GM18868 (cell line): ENCODE measurements around the gene CLDN11.

Source experiments
- ATAC-seq: cut with Tn5 transposase; IDR thresholded peaks from one replicate; pipeline ENCODE4 v1.9.1; 2021; ENCODE audit warnings: mild to moderate bottlenecking, moderate library complexity; ENCODE audit not compliant: unreplicated experiment

CLDN11 gene

DNA sequence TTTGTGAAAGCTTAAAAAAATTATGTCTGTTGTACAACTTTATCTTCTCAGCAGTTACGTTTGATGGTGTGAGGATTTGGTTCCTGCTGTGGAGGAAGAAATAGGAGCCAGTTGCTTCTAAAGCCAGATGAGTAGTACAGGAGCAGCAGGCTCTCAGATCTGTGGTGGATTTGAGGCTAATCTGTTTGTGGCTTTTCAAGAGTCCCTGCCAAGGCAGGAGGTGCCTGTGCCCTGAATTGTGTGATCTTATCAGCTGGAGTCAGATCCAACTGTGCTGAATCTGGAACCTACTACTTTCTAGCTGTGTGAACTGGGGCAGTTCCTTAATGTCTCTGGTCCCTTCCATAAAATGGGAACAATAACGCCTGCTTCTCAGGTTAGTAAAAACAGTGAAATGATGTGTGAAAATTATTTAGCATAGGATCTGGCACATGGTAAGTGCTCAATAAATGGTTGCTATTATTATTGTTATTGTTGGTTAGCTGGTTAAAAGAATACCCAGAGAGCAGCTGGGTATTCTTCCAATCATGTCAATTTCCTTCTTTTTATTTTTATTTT is 7.7 kb downstream of the CLDN11 start:
- ATAC-seq = no peak

DNA sequence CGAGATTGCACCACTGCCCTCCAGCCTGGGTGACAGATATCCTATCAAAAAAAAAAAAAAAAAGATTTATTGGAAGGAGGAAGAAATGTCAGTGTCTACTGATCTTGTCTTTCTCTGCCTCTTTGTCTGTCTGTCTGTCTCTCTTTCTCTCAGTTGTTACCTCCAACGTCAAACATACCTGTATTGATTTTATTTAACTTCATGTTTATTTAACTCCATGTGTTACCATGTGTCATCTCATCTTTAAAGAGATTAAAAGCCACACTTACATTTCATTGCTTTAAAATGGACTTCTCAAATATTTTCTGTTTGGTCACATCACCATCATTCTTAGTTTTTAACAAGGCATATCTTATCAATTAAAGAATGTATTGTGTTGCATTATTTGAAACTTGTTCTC is 9.4 kb downstream of the CLDN11 start:
- ATAC-seq = no peak

DNA sequence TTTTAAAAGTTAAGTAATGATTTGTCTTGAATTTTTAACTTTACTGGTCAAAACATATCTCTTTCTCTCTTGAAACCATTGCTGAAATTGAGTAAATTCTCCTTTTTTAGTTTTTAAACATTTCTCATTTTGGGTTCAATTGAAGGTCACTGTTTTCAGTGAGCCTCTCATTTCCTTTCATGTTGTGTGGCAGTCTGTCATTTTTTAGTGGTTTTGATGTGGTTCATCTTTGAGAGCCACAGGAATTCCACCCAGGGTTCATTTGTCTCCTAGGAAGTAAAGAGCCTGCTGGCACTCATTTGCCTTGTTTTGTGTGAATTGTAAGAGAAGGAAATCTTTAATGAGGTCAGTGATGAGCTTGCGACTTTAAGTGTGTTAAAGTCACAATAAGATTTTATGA is 10.4 kb downstream of the CLDN11 start:
- ATAC-seq = peak; percentile 72

DNA sequence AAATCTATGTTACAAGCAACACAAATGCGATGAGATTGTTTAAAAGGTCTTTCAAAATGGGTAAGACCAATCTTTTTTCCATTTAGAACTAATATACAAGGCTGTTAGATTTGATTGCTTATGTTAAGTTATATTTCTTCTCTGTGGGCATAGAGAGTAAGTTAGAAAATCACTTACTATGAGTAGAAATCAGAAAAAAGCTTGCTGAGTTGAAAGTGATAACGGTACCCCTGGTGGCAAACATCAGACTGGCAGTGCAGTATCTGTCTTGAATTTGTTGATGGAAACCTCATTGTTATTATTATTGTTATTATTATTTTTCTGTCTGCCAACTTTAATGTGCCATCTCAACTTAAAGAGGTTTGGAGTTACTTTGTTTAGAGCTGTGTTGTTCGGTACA is 12.4 kb downstream of the CLDN11 start:
- ATAC-seq = no peak

DNA sequence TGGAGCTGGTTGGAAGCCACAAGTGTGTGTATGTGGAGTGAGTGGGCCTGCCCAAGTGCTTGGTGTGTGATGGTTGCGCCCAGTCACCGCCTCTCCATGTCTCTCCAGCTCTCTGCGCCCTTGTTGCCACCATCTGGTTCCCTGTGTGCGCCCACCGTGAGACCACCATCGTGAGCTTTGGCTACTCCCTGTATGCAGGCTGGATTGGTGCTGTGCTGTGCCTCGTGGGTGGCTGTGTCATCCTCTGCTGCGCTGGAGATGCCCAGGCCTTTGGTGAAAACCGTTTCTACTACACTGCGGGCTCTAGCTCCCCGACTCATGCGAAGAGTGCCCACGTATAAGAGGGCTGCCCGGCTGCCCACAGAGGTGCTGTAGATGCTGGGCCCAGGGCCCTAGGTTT is 13.7 kb downstream of the CLDN11 start:
- ATAC-seq = no peak

DNA sequence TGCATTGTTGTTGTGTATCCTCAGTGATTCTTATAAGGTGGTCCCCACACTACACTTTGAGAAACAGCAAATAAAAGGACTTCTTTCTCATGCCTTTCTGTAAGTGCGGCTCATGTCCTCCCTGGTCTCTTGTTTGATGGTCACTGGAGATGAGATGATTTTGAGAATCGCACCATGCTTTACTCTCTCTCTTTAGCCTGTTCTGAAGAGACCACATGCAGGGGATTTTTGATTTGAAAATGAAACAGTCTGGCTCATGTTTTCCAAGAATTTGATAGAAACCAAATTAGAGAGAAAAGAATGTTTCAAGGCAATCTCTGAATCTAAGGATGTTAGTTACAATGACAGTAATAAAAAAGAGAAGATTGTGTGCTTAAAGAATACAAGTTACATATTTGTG is 18.0 kb downstream of the CLDN11 start:
- no peak for ATAC-seq

DNA sequence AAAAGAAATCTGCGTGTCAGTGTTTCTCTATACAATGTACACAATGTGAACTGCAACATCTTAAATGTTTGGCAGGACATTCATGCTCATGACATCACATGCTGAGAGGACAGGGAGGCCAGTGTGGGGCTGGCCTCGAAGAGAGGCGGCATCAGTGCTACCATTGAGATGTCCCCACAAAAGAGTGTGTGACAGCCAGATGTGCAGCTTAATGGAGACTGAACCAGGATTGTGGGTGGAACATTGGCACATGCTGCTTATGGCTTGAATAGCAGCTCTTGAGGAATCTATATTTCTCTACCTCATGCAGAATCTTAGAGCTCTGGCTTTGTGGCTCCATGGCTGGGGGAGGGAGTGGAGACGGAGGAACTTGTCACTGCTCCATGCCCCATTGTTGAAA is 18.5 kb downstream of the CLDN11 start:
- ATAC-seq = no peak

DNA sequence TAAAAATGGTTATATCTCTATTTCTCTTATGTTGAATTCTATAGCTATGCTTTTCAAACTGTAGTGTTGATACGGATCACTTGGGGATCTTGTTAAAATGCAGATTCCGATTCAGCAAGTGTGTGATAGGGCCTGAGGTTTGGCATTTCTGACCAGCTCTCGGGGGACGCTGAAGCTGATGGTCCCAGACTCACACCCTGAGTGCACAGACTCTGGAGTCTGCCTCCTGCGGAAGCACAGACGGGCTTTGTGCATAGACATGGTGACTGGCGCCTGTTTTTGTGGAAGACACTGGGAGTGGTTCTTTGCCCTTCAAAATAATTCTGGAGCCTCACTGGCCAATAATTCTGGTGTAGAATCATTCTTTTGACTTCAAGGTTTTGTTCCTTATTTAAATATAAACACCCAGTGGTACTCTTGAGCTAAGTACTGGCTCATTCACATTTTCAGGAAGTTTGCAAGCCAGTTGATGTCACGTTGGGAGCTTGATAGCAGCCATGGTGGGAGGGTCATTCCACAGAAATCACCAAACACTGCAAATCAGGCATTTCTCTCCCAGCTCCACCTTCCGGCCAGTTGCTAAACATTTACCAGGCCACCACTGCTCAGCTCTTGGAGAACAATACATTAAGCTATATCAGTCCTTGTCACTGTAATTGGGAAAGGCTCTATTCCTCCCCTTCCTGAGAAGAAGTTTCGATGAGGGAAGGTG is 19.2 kb downstream of the CLDN11 start:
- ATAC-seq = no peak

DNA sequence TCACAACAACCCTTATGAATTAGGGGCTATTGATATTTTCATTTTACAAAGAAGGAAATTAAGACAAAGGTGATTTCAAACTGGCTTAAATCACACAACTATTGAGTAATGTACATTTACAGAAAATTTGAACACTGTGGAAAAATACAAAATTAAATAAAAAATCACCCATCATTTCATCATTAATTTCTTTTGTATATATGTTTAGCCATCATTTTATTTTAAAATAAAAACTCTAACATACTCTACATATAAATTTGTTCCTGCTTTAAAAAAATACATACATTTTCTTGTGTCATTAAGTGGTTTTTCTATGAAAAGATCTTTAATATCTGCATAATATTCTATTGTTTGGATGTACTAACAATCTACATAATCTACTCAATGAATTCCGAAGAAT is 20.2 kb downstream of the CLDN11 start:
- ATAC-seq = no peak

DNA sequence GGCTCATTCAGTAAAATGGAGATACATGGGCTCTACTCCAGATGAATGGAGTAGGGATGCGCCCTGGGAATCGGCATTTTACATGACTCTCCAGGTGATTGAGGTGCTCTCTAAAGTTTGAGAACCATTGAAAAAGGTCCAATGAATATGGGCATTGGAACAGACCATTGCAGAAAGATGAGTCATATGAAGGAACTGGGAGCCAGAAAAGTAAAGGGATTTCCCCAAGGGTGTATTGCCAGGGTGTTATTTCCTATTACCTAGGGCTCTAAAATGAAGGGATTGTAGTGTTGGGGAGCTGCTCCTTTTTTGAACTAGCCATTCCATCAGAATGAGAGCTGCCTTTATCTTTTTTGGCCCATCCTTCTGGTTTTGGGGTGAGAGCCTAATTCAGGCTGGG is 21.7 kb downstream of the CLDN11 start:
- ATAC-seq = no peak

DNA sequence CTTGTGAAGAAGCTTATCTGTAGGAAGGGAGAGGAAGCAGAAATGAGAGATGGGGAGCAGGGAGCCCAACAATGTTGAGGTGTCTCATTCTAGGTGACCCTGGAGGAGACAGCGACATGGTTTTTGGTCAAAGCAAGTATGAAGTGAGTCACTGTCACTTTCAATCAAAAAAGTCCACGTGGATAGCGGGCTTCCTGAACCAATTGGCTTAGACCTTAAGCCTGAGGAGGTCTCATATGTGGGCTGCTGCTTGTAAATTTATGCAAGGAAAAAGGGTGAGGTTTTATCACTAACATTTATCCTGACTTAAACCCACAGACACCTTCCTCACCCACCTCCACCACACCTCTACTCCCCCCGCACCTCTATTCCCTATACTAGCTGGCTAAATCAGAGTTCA is 22.7 kb downstream of the CLDN11 start:
- no peak for ATAC-seq

DNA sequence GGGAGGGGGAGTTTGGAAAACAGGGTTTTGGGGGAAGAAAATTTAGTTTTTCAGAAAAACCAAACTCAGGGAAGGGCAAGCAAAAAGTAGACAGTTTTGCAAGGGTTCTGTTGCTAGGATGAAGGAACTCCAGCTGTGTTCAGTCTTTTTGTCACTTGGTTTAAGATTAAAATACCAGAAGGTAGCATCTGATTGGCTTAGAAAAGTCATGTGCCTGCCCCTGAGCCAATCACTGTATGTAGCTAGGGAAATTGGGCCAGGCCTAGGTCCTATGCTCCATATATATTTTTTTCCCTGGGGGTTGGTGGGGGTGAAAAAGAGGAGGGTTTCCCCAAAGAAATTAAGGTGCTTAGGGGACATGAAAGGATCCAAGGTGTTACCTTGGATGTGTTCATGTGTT is 24.3 kb downstream of the CLDN11 start:
- no peak for ATAC-seq

DNA sequence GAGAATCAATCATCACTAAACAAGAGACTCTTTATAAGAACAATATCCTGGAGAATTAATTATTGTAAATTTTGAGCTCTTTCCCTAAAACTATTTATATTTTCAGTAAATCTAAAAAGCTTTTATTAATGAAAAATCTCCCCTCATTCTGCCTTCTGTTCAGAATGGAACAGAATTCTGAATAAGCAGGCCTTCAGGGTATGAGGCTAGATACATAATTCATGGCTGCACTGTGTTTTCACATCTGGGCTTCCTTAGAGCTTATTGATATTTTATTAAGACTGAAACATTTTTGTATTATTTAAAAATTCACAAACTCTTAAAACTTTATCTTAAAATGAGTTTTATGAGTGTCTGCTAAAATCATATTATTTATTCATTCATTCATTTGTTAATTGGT is 24.8 kb downstream of the CLDN11 start:
- no peak for ATAC-seq

DNA sequence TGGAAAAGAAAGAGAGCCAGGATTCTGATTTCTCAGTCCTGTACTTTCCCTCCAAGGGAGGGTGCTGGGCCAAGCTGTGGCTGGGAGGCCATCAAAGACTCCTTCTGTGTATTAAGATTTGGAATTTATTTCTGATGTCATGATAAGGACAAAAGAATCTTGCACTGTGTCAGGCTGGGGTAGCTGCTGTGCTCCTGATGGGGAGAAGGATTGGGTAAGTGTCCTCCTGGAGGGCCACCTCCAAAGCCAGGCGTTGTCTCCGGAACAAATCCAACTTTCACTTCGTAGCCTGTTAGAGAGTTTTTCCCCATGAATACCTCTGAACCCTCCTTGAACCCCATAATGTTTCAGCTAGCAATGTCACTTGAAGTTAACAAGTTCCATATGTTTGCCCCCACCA is 29.9 kb downstream of the CLDN11 start:
- ATAC-seq = no peak

DNA sequence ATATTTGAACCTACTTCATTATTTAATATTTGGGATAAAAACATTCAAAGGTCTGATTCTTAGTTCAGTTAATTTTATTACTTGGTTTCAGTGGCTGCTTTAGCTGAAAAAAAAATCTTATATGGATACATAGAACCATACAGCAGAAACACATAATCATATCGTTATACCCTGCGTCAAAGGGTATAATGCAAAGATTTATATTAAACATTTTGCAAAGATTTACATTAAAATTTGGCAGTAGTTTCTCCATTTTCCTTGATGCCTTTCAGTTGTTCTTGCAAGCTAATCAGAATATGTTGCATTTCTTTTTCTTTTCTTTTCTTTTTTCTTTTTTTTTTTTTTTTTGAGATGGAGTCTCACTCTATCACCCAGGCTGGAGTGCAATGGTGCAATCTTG is 31.4 kb downstream of the CLDN11 start:
- no peak for ATAC-seq

DNA sequence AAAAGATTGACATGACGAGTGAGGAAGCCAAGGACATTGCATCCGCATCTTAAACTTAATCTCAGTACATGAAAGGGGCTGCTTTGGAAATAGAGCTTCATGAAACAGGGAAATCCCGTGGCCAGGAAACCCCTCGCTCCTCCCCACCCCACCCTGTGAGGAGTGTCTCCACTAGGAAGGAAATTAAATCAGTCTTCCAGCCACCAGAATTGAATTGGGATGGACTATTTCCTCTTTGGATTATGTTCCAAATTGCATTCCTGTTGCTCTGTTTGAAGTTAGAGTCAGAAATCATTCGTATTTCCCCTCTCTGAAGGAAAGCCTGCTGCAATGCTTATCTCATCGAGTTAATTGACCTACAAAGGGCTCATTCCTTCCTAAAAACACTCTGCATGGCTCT is 35.8 kb downstream of the CLDN11 start:
- ATAC-seq = no peak

DNA sequence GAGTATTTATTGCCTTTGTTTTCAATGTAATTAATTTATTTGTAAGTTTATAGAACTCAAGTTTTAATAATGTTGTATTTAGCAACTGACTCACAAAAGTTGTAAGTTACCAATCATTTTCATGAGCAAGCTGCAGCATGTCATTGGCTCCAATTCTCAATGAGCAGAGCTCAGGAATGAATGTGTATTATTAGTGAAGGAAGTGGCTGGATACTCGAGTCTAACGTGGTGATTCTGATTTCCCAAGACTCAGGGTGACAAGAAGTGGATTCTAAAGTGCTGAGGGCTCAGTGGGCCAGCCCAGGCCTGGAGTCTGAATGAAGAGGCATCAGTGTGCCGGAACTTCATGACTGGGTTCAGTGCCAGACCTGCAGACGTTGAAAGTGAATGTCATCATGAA is 39.6 kb downstream of the CLDN11 start:
- ATAC-seq = no peak

DNA sequence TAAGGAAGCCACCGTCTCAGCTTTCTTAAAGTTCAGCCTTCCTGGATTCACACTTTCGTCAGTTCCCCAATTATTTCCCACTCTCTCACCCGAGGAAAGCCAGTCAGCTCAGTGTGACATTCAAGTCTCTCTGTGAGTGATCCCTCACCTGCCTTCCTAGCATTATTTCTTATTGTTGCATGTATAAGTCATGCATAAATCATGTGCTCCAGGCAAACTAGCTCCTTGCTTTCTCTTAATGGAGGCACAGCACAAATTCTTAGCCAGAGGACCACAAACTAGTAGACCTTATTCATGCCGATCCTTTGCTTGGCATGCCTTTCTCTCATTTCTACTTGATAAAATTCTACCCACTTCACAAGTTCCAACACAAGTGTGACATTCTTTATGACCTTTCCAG is 44.3 kb downstream of the CLDN11 start:
- ATAC-seq = no peak

DNA sequence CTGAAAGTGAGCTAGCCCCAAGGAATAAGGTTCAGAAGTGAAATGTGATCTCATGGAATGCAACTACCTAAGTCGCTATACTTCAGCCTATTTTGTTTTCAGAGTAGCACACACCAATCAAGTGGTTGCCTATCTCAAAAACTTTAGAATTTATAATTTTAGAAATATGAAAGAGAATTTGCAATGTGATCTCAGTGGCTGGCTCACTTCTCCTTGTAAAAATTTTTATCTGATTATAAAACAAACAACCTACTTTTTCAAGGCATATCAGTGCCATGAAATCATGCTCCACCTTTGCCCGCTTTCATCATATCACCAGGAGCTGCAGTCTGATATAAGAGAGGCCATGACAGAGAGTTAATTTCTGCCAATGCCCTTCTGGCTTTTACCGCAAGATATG is 47.3 kb downstream of the CLDN11 start:
- no peak for ATAC-seq

DNA sequence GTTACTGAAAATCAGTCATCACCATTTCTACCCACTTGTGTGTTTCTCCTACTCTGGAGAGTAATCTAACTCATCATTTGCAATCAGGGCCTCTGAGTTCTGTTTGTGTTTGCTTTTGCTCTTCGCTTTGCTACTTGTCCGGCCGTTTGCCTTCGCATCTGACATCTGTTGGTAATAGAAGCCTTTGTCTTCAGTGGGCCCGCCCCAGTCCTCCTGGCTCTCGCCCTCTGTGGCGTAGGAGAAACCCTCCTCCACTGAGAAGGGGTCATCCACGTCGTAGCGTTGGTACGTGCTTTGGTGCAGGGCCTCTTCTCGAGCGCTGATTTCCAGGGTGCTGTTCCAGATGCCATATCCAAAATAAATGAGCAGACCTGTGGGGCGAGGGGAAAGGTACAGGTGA is 48.3 kb downstream of the CLDN11 start:
- ATAC-seq = no peak

DNA sequence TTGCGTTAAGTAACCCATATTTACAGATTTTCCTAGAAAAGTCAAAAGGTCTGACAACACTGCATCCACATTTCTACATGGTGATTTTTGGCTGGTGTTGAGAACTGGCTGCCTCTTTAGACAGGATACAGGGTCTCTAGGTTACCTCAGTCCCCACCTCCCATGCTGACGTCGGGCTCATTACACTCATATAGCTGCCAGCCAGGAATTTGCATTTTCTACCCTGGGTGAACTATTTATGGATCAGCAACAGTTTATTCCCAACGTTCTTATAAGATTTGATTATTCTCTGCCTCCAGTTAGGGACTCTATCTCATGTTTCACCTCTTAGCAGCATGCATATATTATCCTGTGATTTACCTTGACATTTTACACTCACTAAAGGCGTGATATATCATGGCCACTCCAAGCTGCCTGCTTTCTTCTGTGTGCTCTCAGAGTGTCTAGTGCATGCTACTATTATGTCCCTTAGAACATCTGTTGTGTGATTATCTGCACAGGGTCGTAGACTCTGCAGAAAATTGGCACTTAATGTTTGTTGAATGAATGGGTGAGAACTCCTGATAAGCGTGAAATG is 49.0 kb downstream of the CLDN11 start:
- no peak for ATAC-seq

DNA sequence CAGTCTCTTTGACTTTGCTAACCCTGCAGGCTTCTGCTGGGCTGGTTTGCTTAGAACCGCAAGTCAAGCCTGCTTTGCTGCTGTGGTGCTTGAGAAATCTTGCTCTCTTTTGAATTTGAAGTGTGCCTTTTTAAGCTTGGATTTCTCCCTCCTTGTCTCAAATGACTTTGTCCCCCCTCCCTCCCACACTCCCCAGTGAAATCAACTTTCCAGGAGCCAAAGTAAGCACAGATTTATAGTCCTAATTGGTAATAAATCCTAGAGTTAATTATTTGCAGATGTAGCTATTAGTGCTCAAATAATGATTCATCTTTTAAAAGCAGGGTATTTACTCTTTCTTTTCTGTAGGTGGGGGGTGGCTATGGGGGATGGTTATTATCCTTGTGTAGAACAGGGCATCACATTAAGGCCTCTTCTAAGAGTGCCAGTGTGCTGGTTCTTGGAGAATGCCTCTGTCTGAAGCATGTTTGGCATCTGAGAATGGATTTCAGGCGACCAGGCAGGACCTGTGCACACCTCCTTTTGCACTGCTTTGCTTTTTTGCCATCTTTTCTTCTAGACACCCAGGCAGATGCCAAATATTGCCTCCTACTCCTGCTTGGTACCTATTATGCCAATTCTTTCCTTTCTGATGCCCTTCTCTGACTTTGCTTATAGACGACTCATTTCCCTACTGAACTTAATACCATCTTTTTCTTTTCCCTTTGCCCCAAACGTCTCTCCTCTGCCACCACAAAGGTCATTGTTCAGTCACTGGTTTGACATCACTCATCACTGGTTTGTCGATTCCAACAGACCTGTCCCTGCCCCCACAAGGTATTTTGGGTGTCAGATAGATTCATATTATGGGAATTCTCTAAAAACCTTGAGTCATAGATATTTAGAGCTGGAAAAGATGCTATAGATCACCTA is 50.7 kb downstream of the CLDN11 start:
- no peak for ATAC-seq
